22Rv1 (cell line): ENCODE measurements around the gene AGAP1.

Source experiments
- CTCF ChIP-seq: fragments of 450-650 bp; IDR thresholded peaks from 2 replicates; pipeline ENCODE4 v1.5.1; 2017; ENCODE audit warnings: mild to moderate bottlenecking
- ZFX ChIP-seq: fragments of 450-650 bp; IDR thresholded peaks from 2 replicates; pipeline ENCODE4 v1.6.1; 2017; ENCODE audit warnings: antibody characterized with exemption, borderline replicate concordance

GRCh38 chr2:235855011-235855410 is 361.2 kb downstream of the AGAP1 start:
- TF ChIP-seq CTCF (no peak), ZFX (no peak)
